Measurements from ENCODE around the gene STARD4. TPM values are rescaled to one million over a fixed set of nuclear protein-coding genes. Genes with fewer than 3 reads are reported as not detected.

STARD4 gene
- total RNA-seq, 4 donors from 2014 or later: 15.3 to 35.1 (median 27.1) TPM

DNA sequence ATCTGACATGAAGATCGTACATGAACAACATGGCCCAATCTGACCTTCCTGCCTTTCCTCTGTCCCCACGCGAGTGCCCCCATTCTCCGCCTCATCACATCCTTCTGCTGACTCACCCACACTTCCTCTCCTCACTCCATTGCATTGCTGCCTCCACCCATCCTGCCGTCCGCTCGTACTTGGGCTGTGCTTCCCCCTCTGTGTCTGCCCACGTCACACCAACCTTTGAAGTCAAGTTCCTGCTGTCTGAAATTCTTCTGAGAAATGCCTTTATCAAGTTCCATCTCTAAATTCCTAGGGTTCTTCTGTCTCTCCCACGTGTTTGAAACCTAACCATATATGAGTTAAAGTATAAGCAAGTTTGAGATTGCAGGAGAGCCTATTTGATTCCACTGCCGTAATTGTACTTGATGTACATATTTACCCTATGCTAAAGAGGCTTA is 18.0 kb upstream of the STARD4 start:
- Histone ChIP-seq H3K27me3 (no peaks in the 10 kb centered on the region), H3K27ac (peak overlapping the region in 1 of 3 donors; percentile 10), H3K9me3 (no peaks in the 10 kb centered on the region), H3K4me3 (replicated peaks in 1 of 3) (no peak overlapping the region), H3K4me1 (no peaks in the 10 kb centered on the region), H3K36me3 (no peaks in the 10 kb centered on the region)
- TF ChIP-seq POLR2A (IDR thresholded peaks at IDR 0.05): no peak
- TF ChIP-seq, protein P1, sequence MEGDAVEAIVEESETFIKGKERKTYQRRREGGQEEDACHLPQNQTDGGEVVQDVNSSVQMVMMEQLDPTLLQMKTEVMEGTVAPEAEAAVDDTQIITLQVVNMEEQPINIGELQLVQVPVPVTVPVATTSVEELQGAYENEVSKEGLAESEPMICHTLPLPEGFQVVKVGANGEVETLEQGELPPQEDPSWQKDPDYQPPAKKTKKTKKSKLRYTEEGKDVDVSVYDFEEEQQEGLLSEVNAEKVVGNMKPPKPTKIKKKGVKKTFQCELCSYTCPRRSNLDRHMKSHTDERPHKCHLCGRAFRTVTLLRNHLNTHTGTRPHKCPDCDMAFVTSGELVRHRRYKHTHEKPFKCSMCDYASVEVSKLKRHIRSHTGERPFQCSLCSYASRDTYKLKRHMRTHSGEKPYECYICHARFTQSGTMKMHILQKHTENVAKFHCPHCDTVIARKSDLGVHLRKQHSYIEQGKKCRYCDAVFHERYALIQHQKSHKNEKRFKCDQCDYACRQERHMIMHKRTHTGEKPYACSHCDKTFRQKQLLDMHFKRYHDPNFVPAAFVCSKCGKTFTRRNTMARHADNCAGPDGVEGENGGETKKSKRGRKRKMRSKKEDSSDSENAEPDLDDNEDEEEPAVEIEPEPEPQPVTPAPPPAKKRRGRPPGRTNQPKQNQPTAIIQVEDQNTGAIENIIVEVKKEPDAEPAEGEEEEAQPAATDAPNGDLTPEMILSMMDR (IDR thresholded peaks at IDR 0.05): no peak
- WGBS, 2 donors: 63 to 69% methylated on average over 10 of the region's 10 CpGs
- DNase-seq: peak; percentile 18 to 33
- intact Hi-C loops (cut with DNase I): loop anchor here (5.0 kb wide), 1 partner anchor 617 kb away; no protein-coding TSS in a partner anchor

DNA sequence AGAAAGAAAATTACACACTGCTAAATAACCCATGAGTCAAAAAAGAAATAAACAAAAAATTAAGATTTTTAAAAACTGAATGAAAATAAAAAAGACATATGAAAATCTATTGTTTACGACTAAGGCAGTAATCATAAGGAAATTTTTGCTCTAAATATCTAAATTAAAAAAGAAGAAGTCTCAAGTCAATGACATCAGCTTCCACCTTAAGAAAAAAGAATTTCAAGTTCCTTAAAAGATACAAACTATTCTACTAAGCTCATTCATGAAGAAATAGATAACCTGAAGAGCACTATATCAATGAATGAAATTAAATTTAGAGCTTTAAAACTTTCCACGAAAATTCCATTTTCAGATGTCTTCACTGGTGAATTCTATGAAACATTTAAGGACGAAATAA is 15.7 kb upstream of the STARD4 start:
- no peak for TF ChIP-seq POLR2A (IDR thresholded peaks at IDR 0.05)
- TF ChIP-seq, protein P1 (IDR thresholded peaks at IDR 0.05): no peak
- no peak overlapping the region for H3K27ac ChIP-seq
- no peaks in the 10 kb centered on the region for H3K4me1 ChIP-seq
- 92 to 96% methylated on average over 3 of the region's 3 CpGs for WGBS, 2 donors
- no peak overlapping the region for H3K4me3 ChIP-seq (replicated peaks in 1 of 3)
- H3K9me3 ChIP-seq: no peaks in the 10 kb centered on the region
- no peak for DNase-seq
- no peaks in the 10 kb centered on the region for H3K27me3 ChIP-seq
- intact Hi-C loops (cut with DNase I): no loop called here
- H3K36me3 ChIP-seq: no peaks in the 10 kb centered on the region

DNA sequence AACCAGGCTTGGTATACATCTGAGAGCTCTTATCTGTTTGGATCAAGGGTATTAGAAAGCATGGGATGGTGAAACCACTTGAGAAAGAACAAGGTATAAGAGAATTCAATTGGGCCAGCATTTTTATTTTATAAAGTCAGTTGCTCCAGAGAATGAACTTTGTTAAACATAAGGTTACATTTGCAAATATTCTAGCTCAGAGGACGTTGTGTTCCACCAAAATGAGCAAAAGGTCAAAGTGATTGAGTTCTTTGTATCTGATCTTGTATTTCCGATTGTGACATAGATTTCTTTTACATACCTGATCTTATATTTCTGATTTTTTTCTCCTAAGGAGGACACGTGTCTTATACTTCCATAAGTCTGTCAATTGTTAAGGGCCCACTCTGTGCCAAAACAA is 8.6 kb upstream of the STARD4 start:
- 83 to 85% methylated on average over 3 of the region's 3 CpGs for WGBS, 2 donors
- no peaks in the 10 kb centered on the region for H3K27me3 ChIP-seq
- no peaks in the 10 kb centered on the region for H3K36me3 ChIP-seq
- no peaks in the 10 kb centered on the region for H3K9me3 ChIP-seq
- TF ChIP-seq, protein P1 (IDR thresholded peaks at IDR 0.05): no peak
- TF ChIP-seq POLR2A (IDR thresholded peaks at IDR 0.05): no peak
- H3K27ac ChIP-seq: no peak overlapping the region
- no peaks in the 10 kb centered on the region for H3K4me1 ChIP-seq
- intact Hi-C loops (cut with DNase I): no loop called here
- no peak for DNase-seq
- H3K4me3 ChIP-seq (replicated peaks in 1 of 3): no peak overlapping the region

DNA sequence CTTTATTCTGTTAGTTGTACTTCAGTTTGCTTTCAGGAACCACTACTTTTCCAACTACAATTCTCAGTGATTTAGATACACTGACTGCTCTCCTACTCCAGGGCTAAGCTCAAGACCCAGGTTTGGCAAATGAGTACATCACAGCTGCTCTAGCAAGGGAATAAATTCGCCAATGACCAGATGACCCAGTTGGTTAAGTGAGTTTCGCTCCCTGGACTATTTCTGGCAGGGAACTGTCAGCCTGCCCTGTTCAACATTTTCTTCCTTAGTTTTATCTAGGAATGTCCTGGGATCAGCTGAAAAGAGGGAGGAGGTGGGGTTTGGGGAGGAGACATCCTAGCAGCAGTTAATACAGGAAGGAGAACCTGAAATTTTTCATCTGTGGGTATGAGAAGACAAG is 6.4 kb upstream of the STARD4 start:
- Histone ChIP-seq H3K27ac (no peak overlapping the region), H3K4me1 (no peaks in the 10 kb centered on the region), H3K36me3 (no peaks in the 10 kb centered on the region), H3K4me3 (replicated peaks in 1 of 3) (no peak overlapping the region), H3K9me3 (no peaks in the 10 kb centered on the region), H3K27me3 (no peaks in the 10 kb centered on the region)
- DNase-seq: no peak
- intact Hi-C loops (cut with DNase I): no loop called here
- TF ChIP-seq, protein P1 (IDR thresholded peaks at IDR 0.05): no peak
- no peak for TF ChIP-seq POLR2A (IDR thresholded peaks at IDR 0.05)
- WGBS, 2 donors: 95 to 100% methylated on average over 2 of the region's 2 CpGs

DNA sequence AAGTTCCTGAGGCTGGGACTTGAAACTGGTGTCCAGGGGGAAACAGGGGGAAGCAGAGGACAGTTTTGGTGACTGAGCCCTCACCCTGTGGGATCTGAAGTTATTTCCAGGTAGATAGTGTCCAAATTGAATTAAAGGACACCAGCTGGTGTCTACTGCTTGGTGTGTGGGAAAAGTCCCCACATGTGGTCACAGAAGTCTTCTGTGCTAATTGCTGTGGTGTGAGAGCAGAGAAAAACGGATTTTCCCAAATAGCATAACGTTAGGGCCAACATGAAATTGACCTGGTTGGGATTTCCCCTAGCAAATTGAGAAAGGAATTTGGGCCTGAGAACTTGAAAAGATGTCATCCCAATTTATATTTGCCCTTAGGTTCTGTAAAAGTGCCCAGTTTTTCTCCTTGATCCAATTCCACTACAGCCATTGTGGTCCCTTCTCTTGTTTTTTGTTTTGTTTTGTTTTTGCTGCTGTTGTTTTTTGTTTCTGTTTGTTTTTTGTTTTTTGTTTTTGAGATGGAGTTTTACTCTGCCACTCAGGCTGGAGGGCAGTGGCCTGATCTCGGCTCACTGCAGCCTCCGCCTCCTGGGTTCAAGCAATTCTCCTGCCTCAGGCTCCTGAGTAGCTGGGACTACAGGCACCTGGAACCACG is 5.6 kb upstream of the STARD4 start:
- no peak for DNase-seq
- 93 to 96% methylated on average over 5 of the region's 5 CpGs for WGBS, 2 donors
- Histone ChIP-seq H3K4me1 (peaks cover 4% of the 10 kb centered on the region in 2 donors), H3K27ac (no peak overlapping the region), H3K4me3 (replicated peaks in 1 of 3) (no peak overlapping the region), H3K27me3 (no peaks in the 10 kb centered on the region), H3K36me3 (no peaks in the 10 kb centered on the region), H3K9me3 (no peaks in the 10 kb centered on the region)
- no peak for TF ChIP-seq POLR2A (IDR thresholded peaks at IDR 0.05)
- TF ChIP-seq, protein P1 (IDR thresholded peaks at IDR 0.05): no peak
- intact Hi-C loops (cut with DNase I): no loop called here

Measured in thyroid gland (tissue), 4 donors.